K562 (cell line): Measurements from ENCODE around the gene DNAJB13. TPM values are rescaled to one million over a fixed set of nuclear protein-coding genes. Genes with fewer than 3 reads are reported as not detected.

ENCODE experiments used
- ATAC-seq: fragments of 200-7000 bp; cut with Tn5 transposase; 3 replicates; pipeline ENCODE4 v1.9.1; 2020; ENCODE audit warnings: moderate library complexity
- BruUV-seq: library from RNA; stranded (reverse); fragments of 400-500 nt; replicated peaks from 2 replicates; lab custom pipeline; 2021; lab: Mats Ljungman, UMichigan
- CTCF ChIA-PET: fragments of 300-600 bp; formaldehyde crosslinking; extraction: SDS; loops from one replicate; lab custom pipeline; 2021; ENCODE audit warnings: low intra/inter-chr PET ratio; lab: Yijun Ruan, JAX
- POLR2A ChIA-PET: fragments of 300-600, 350-650 bp; sonication (Branson Sonifier 250); formaldehyde crosslinking; extraction: SDS; loops from one replicate; lab custom pipeline; 2021; ENCODE audit warnings: antibody characterized with exemption, inconsistent platforms; lab: Yijun Ruan, JAX
- DNase-seq, 4 experiments: peaks; one replicate each; pipeline versions ENCODE4 v3.0.0 to v3.0.0-alpha.2; 2011 to 2018; ENCODE audit warnings: low spot score in 3 of 4, mixed read lengths in 3 of 4; ENCODE audit errors: extremely low read depth in 1 of 4
- FAIRE-seq: peaks from 2 replicates; lab custom pipeline; 2011; peaks lifted over from hg19 to GRCh38; lab: Jason Lieb, UNC
- H2AFZ ChIP-seq: 2 replicates; pipeline ENCODE4 v1.6.0; 2011; ENCODE audit warnings: low read depth, low read length, control low read depth, inconsistent platforms
- H3K27ac ChIP-seq: fragments of 200-600 bp; 3 replicates; pipeline ENCODE4 v1.8.0; 2011; ENCODE audit warnings: low read depth, mild to moderate bottlenecking, control low read depth, inconsistent platforms, low read length, moderate library complexity, mixed read lengths; ENCODE audit errors: extremely low read depth
- H3K27me3 ChIP-seq, 2 experiments: fragments of 300-600 bp in 1 of 2; 2 replicates in 1 of 2; 3 replicates in 1 of 2; pipeline versions ENCODE4 v1.6.0 to v1.8.0; 2011; ENCODE audit warnings: inconsistent platforms in 2 of 2, low read length in 2 of 2, mild to moderate bottlenecking in 1 of 2, mixed read lengths in 1 of 2, moderate library complexity in 1 of 2; ENCODE audit not compliant: control insufficient read depth in 2 of 2, insufficient read depth in 2 of 2
- H3K36me3 ChIP-seq: fragments of 300-600 bp; 3 replicates; pipeline ENCODE4 v1.8.0; 2011; ENCODE audit warnings: mild to moderate bottlenecking, low read length, inconsistent platforms; ENCODE audit not compliant: control insufficient read depth, insufficient read depth
- H3K4me1 ChIP-seq, 2 experiments: fragments of 200-600 bp in 1 of 2; replicated peaks in 1 of 2; 2 replicates in 1 of 2; 3 replicates in 1 of 2; pipeline versions ENCODE4 v1.5.1 to v1.8.0; 2011; ENCODE audit warnings: inconsistent platforms in 2 of 2, low read length in 2 of 2, mild to moderate bottlenecking in 1 of 2, mixed read lengths in 1 of 2, moderate library complexity in 1 of 2; ENCODE audit not compliant: control insufficient read depth in 2 of 2, insufficient read depth in 2 of 2
- H3K4me2 ChIP-seq: 2 replicates; pipeline ENCODE4 v1.6.1; 2011; ENCODE audit warnings: low read length, control low read depth, inconsistent platforms, mixed read lengths; ENCODE audit not compliant: insufficient read depth
- H3K4me3 ChIP-seq: fragments of 200-600 bp; sonication (generic), shearing (Covaris generic); 2 replicates; pipeline ENCODE4 v1.5.1; 2016; ENCODE audit warnings: control low read depth, inconsistent platforms
- H3K79me2 ChIP-seq: fragments of 200-600 bp; 3 replicates; pipeline ENCODE4 v1.8.0; 2011; ENCODE audit warnings: low read length, inconsistent platforms; ENCODE audit not compliant: control insufficient read depth, insufficient read depth
- H3K9ac ChIP-seq, 2 experiments: 2 replicates each; pipeline versions ENCODE4 v1.6.0 to v1.6.1; 2011; ENCODE audit warnings: low read depth in 2 of 2, low read length in 2 of 2, control low read depth in 1 of 2, inconsistent platforms in 1 of 2, mild to moderate bottlenecking in 1 of 2, mixed read lengths in 1 of 2; ENCODE audit not compliant: insufficient read depth in 1 of 2
- H3K9me1 ChIP-seq: one replicate; pipeline ENCODE4 v1.6.0; 2011; ENCODE audit warnings: inconsistent platforms, mild to moderate bottlenecking, low read length, moderate library complexity; ENCODE audit not compliant: control insufficient read depth, insufficient read depth
- H3K9me3 ChIP-seq: replicated peaks from 2 replicates; pipeline ENCODE4 v1.5.1; 2011; ENCODE audit warnings: low read depth, low read length, inconsistent platforms; ENCODE audit not compliant: control insufficient read depth, insufficient read depth
- H4K20me1 ChIP-seq: replicated peaks from 2 replicates; pipeline ENCODE4 v1.6.1; 2011; ENCODE audit warnings: low read length, inconsistent platforms, mixed read lengths; ENCODE audit not compliant: control insufficient read depth, insufficient read depth
- CHAMP1 ChIP-seq: fragments of 450-650 bp; IDR thresholded peaks from 2 replicates; pipeline ENCODE4 v1.6.1; 2016; ENCODE audit warnings: mild to moderate bottlenecking
- ELK3 ChIP-seq: fragments of 450-650 bp; formaldehyde crosslinking; IDR thresholded peaks from 2 replicates; pipeline ENCODE4 v1.4.0; 2020; ENCODE audit warnings: mild to moderate bottlenecking
- MAZ ChIP-seq, 2 experiments: fragments of 450-650 bp in 1 of 2; sonication (generic) in 1 of 2; formaldehyde crosslinking; IDR thresholded peaks in 1 of 2; conservative IDR thresholded peaks in 1 of 2; 2 replicates each; pipeline versions ENCODE4 v1.4.0 to v1.5.0; 2020; ENCODE audit warnings: mild to moderate bottlenecking in 1 of 2, missing genetic modification reagents in 1 of 2
- PYGO2 ChIP-seq: fragments of 450-650 bp; IDR thresholded peaks from 2 replicates; pipeline ENCODE4 v1.6.1; 2016; ENCODE audit warnings: mild to moderate bottlenecking, missing genetic modification characterization, moderate library complexity, missing compliant biosample characterization
- SNIP1 ChIP-seq: fragments of 450-650 bp; IDR thresholded peaks from 2 replicates; pipeline ENCODE4 v1.7.1; 2017; ENCODE audit warnings: low read depth, mild to moderate bottlenecking
- ZNF197 ChIP-seq: fragments of 200-800 bp; sonication (Bioruptor generic); IDR thresholded peaks from 2 replicates; pipeline ENCODE4 v1.6.1; 2016; ENCODE audit warnings: low read depth, missing genetic modification characterization, missing compliant biosample characterization
- ZNF717 ChIP-seq: fragments of 250-450 bp; sonication (Bioruptor Pico); IDR thresholded peaks from 2 replicates; pipeline ENCODE4 v1.5.0; 2021
- ZNF764 ChIP-seq: fragments of 250-450 bp; sonication (Bioruptor Pico); IDR thresholded peaks from 2 replicates; pipeline ENCODE4 v1.4.0; 2020; ENCODE audit warnings: low read depth, mild to moderate bottlenecking, moderate library complexity
- ZNF785 ChIP-seq: fragments of 250-450 bp; sonication (Bioruptor Pico); IDR thresholded peaks from 2 replicates; pipeline ENCODE4 v1.4.0; 2020; ENCODE audit warnings: mild to moderate bottlenecking
- WGBS: fragments of 100-300 bp; shearing (Covaris generic); methylation state at CpG from one replicate; pipeline ENCODE4 v1.1.6; 2016; ENCODE audit warnings: low coverage, mixed read lengths; ENCODE audit not compliant: insufficient coverage; ENCODE audit errors: missing lambda C conversion rate; 5-methylcytosine and 5-hydroxymethylcytosine counted together
- in situ Hi-C: fragments of 300-500 bp; cut with MboI; formaldehyde crosslinking; loops from 4 replicates; pipeline ENCODE4 v1.15.0; 2018; ENCODE audit warnings: inconsistent platforms, mixed read lengths
- intact Hi-C: fragments of 100-400 bp; cut with micrococcal nuclease; formaldehyde crosslinking; loops from 2 replicates; pipeline ENCODE4 v1.14.2; 2022
- polyA plus RNA-seq, 8 experiments: library from polyadenylated mRNA; depleted of rRNA in 4 of 8; stranded (reverse) in 5 of 8; unstranded in 3 of 8; fragments of >200 nt; fragmentation: Nextera tagmentation in 2 of 8; fragmentation: Illumina TruSeq in 1 of 8; extraction: Ambion mirVana in 2 of 8; extraction: Trizol in 1 of 8; gene quantifications; 2 replicates each; pipeline versions ENCODE4 v1.2.1 to v1.2.3, GENCODE V29; 2011 to 2014; ENCODE audit warnings: inconsistent platforms in 1 of 8, missing spikeins in 1 of 8
- total RNA-seq, 7 experiments: library from RNA; depleted of rRNA in 6 of 7; stranded (reverse); fragments of >200 nt in 6 of 7; fragmentation: Illumina TruSeq in 2 of 7; extraction: Trizol in 2 of 7; gene quantifications; 2 replicates each; pipeline versions ENCODE4 v1.2.1 to v1.2.3, GENCODE V29; 2011 to 2021; ENCODE audit warnings: low replicate concordance in 1 of 7

DNAJB13 gene
- total and polyA plus RNA-seq, 9 of the 15 experiments (the other 6 are each of a cell fraction or from before 2014, with no cell fraction given): 0.14 TPM; not detected in 8

- ATAC-seq (no peak), DNase-seq (no peak), FAIRE-seq (no peak)
- POLR2A ChIA-PET: interaction anchor here (0.7 kb wide), 1 partner anchor 634 kb away, joined by 3 read pairs; no protein-coding TSS in a partner anchor
- no peak overlapping the region for H3K27ac ChIP-seq
- BruUV-seq: no TSS peak
- no peaks in the 10 kb centered on the region for H3K79me2 ChIP-seq
- H3K9me3 ChIP-seq: no peaks in the 10 kb centered on the region
- H3K4me3 ChIP-seq: no peak overlapping the region
- no peaks in the 10 kb centered on the region for H3K27me3 ChIP-seq
- H3K4me2 ChIP-seq: no peak overlapping the region
- no peaks in the 10 kb centered on the region for H3K36me3 ChIP-seq
- in situ Hi-C loops (no loop called here), intact Hi-C loops (no loop called here)
- H2AFZ ChIP-seq: no peak overlapping the region; the same call in 1 of the 2 replicates
- H3K9me1 ChIP-seq: peaks cover 5% of the 10 kb centered on the region
- H3K9ac ChIP-seq: peak overlapping the region in 1 of 2 experiments; percentile 26; a peak in 1 of 4 replicates
- no peaks in the 10 kb centered on the region for H4K20me1 ChIP-seq
- H3K4me1 ChIP-seq: peaks cover 56 to 65% of the 10 kb centered on the region in 2 experiments
- 66% methylated on average over 3 of the region's 3 CpGs for WGBS
- TF ChIP-seq MAZ (CRISPR knock-in tag; conservative IDR thresholded peaks at IDR 0.05 in 1 of 2, IDR thresholded peaks at IDR 0.05 in 1 of 2): no peak
- TF ChIP-seq ZNF197 (CRISPR knock-in tag): no peak
- no peak for TF ChIP-seq ZNF764
- TF ChIP-seq ELK3: no peak
- no peak for TF ChIP-seq ZNF785
- no peak for TF ChIP-seq SNIP1
- TF ChIP-seq CHAMP1: no peak
- no peak for TF ChIP-seq PYGO2
- no peak for TF ChIP-seq ZNF717 (CRISPR knock-in tag)
- CTCF ChIA-PET: no interaction called here
These were observed 58.4 kb downstream of the DNAJB13 start for GRCh38 chr11:74009230-74009547.
